GM23248 (cell line): ENCODE measurements around the gene MYPN.

Source experiments
- EZH2 ChIP-seq: fragments of 200-600 bp; sonication (generic); IDR thresholded peaks from 2 replicates; pipeline ENCODE4 v1.6.1; 2018; ENCODE audit warnings: antibody characterized with exemption, mild to moderate bottlenecking; ENCODE audit not compliant: insufficient read depth, poor library complexity, severe bottlenecking
- EZH2phosphoT487 ChIP-seq: fragments of 200-600 bp; sonication (generic); IDR thresholded peaks from 2 replicates; pipeline ENCODE4 v1.6.1; 2018; ENCODE audit warnings: antibody characterized with exemption, moderate library complexity, mild to moderate bottlenecking, low read depth; ENCODE audit not compliant: insufficient read depth

- TF ChIP-seq EZH2 = no peak
- no peak for TF ChIP-seq EZH2phosphoT487
Observed at GRCh38 chr10:68108653-68109052, 635 bp upstream of the MYPN start.
